HepG2 (cell line): ENCODE data around the gene LOXL3. TPM values are rescaled to one million over a fixed set of nuclear protein-coding genes. Genes with fewer than 3 reads are reported as not detected.
A peak's percentile ranks its signal among the peaks of the same experiment; 100 is the strongest.

Experiments used
- DMTF1 ChIP-seq: sonication (generic); formaldehyde crosslinking; IDR thresholded peaks from 2 replicates; pipeline ENCODE4 v1.4.0; 2020; ENCODE audit warnings: mild to moderate bottlenecking, missing genetic modification reagents
- EHMT2 ChIP-seq: fragments of 200-600 bp; sonication (generic); IDR thresholded peaks from 2 replicates; pipeline ENCODE4 v1.7.0; 2017; ENCODE audit warnings: antibody characterized with exemption, low read depth, low read length, borderline replicate concordance
- FLYWCH1 ChIP-seq: sonication (generic); formaldehyde crosslinking; IDR thresholded peaks from 2 replicates; pipeline ENCODE4 v1.8.1; 2023; ENCODE audit warnings: mild to moderate bottlenecking, missing genetic modification reagents
- HMG20B ChIP-seq: conservative IDR thresholded peaks from 2 replicates; pipeline ENCODE4 v1.6.1; 2016; ENCODE audit warnings: missing genetic modification reagents, missing compliant biosample characterization
- KLF12 ChIP-seq: sonication (generic); formaldehyde crosslinking; IDR thresholded peaks from 2 replicates; pipeline ENCODE4 v1.4.0; 2020; ENCODE audit warnings: missing genetic modification reagents, borderline replicate concordance
- RNF219 ChIP-seq: sonication (generic); formaldehyde crosslinking; IDR thresholded peaks from 2 replicates; pipeline ENCODE4 v1.5.0; 2020; ENCODE audit warnings: mild to moderate bottlenecking, missing genetic modification reagents
- SALL1 ChIP-seq: sonication (generic); formaldehyde crosslinking; IDR thresholded peaks from 2 replicates; pipeline ENCODE4 v1.8.0; 2022; ENCODE audit warnings: mild to moderate bottlenecking, missing genetic modification reagents
- SMAD9 ChIP-seq: sonication (generic); formaldehyde crosslinking; IDR thresholded peaks from 2 replicates; pipeline ENCODE4 v1.5.1; 2020; ENCODE audit warnings: mild to moderate bottlenecking, missing genetic modification reagents
- ZNF251 ChIP-seq: sonication (generic); formaldehyde crosslinking; IDR thresholded peaks from 2 replicates; pipeline ENCODE4 v1.9.0; 2021; ENCODE audit warnings: mild to moderate bottlenecking, missing genetic modification reagents
- ZNF275 ChIP-seq: sonication (generic); formaldehyde crosslinking; IDR thresholded peaks from 2 replicates; pipeline ENCODE4 v1.8.0; 2022; ENCODE audit warnings: missing genetic modification reagents, mild to moderate bottlenecking, inconsistent platforms, borderline replicate concordance
- ZNF335 ChIP-seq: sonication (generic); formaldehyde crosslinking; IDR thresholded peaks from 2 replicates; pipeline ENCODE4 v1.4.0; 2020; ENCODE audit warnings: missing genetic modification reagents
- ZNF552 ChIP-seq: sonication (generic); formaldehyde crosslinking; IDR thresholded peaks from 2 replicates; pipeline ENCODE4 v1.9.0; 2022; ENCODE audit warnings: missing genetic modification reagents, mild to moderate bottlenecking, borderline replicate concordance
- ZNF557 ChIP-seq: sonication (generic); formaldehyde crosslinking; IDR thresholded peaks from 2 replicates; pipeline ENCODE4 v1.4.0; 2020; ENCODE audit warnings: missing genetic modification reagents
- ZNF577 ChIP-seq: sonication (generic); formaldehyde crosslinking; IDR thresholded peaks from 2 replicates; pipeline ENCODE4 v1.4.0; 2020; ENCODE audit warnings: mild to moderate bottlenecking, low read depth, missing genetic modification reagents, borderline replicate concordance
- ZNF7 ChIP-seq: IDR thresholded peaks from 2 replicates; pipeline ENCODE4 v1.6.1; 2016; ENCODE audit warnings: missing biosample characterization, missing genetic modification reagents
- ZNF761 ChIP-seq: sonication (generic); formaldehyde crosslinking; conservative IDR thresholded peaks from 2 replicates; pipeline ENCODE4 v1.4.0; 2020; ENCODE audit warnings: mild to moderate bottlenecking, missing genetic modification reagents
- ZSCAN25 ChIP-seq: sonication (generic); formaldehyde crosslinking; IDR thresholded peaks from 2 replicates; pipeline ENCODE4 v1.8.0; 2022; ENCODE audit warnings: mild to moderate bottlenecking, missing genetic modification reagents
- ZSCAN31 ChIP-seq: sonication (generic); formaldehyde crosslinking; IDR thresholded peaks from 2 replicates; pipeline ENCODE4 v1.5.0; 2020; ENCODE audit warnings: low read depth, mild to moderate bottlenecking, missing genetic modification reagents
- polyA plus RNA-seq, 8 experiments: library from polyadenylated mRNA; depleted of rRNA in 3 of 8; stranded (reverse) in 7 of 8; unstranded in 1 of 8; fragments of >200 nt; fragmentation: Illumina TruSeq in 4 of 8; extraction: Trizol in 4 of 8; gene quantifications; 2 replicates each; pipeline versions ENCODE4 v1.2.1 to v1.2.3, GENCODE V29; 2011 to 2016; ENCODE audit warnings: low read depth in 4 of 8, missing spikeins in 1 of 8, mixed read lengths in 1 of 8; ENCODE audit not compliant: insufficient read depth in 1 of 8
- total RNA-seq, 5 experiments: library from RNA; depleted of rRNA; stranded (reverse); fragments of >200 nt; fragmentation: Illumina TruSeq; extraction: Trizol; gene quantifications; 2 replicates each; pipeline ENCODE4 v1.2.3, GENCODE V29; 2016; ENCODE audit warnings: low read depth in 1 of 5
- TF ChIP-seq, protein P1 (sequence below): sonication (generic); formaldehyde crosslinking; IDR thresholded peaks from 2 replicates; pipeline ENCODE4 v1.4.0; 2020; ENCODE audit warnings: missing genetic modification reagents
- TF ChIP-seq, protein P2 (sequence below): sonication (generic); formaldehyde crosslinking; IDR thresholded peaks from 2 replicates; pipeline ENCODE4 v1.5.0; 2020; ENCODE audit warnings: missing genetic modification reagents

Gene LOXL3
- total and polyA plus RNA-seq, 2 of the 13 experiments (the other 11 are each of a cell fraction or from before 2014, with no cell fraction given) = 0.55 to 6.5 TPM

- TF ChIP-seq KLF12 (CRISPR knock-in tag) (peak; percentile 96), SALL1 (CRISPR knock-in tag) (peak; percentile 76), ZNF761 (CRISPR knock-in tag) (peak; percentile 88; the same call in 1 of the 2 replicates), EHMT2 (no peak), HMG20B (no peak; the same call in none of the 2 replicates), DMTF1 (CRISPR knock-in tag) (no peak), ZNF275 (0 out of 2 replicates have a peak, but pooled peaks have one; percentile 21), RNF219 (CRISPR knock-in tag) (no peak), ZNF557 (CRISPR knock-in tag) (no peak), ZNF251 (no peak), ZNF552 (CRISPR knock-in tag) (peak; percentile 87; the same call in 1 of the 2 replicates), ZSCAN31 (CRISPR knock-in tag) (peak; percentile 48; the same call in 1 of the 2 replicates), ZNF335 (CRISPR knock-in tag) (peak; percentile 93), ZNF577 (CRISPR knock-in tag) (no peak), FLYWCH1 (CRISPR knock-in tag) (no peak), ZNF7 (CRISPR knock-in tag) (no peak), ZSCAN25 (CRISPR knock-in tag) (peak; percentile 73; the same call in 1 of the 2 replicates), SMAD9 (CRISPR knock-in tag) (peak; percentile 90; the same call in 1 of the 2 replicates)
- TF ChIP-seq, protein P1, sequence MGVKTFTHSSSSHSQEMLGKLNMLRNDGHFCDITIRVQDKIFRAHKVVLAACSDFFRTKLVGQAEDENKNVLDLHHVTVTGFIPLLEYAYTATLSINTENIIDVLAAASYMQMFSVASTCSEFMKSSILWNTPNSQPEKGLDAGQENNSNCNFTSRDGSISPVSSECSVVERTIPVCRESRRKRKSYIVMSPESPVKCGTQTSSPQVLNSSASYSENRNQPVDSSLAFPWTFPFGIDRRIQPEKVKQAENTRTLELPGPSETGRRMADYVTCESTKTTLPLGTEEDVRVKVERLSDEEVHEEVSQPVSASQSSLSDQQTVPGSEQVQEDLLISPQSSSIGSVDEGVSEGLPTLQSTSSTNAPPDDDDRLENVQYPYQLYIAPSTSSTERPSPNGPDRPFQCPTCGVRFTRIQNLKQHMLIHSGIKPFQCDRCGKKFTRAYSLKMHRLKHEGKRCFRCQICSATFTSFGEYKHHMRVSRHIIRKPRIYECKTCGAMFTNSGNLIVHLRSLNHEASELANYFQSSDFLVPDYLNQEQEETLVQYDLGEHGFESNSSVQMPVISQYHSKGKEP = no peak
- TF ChIP-seq, protein P2, sequence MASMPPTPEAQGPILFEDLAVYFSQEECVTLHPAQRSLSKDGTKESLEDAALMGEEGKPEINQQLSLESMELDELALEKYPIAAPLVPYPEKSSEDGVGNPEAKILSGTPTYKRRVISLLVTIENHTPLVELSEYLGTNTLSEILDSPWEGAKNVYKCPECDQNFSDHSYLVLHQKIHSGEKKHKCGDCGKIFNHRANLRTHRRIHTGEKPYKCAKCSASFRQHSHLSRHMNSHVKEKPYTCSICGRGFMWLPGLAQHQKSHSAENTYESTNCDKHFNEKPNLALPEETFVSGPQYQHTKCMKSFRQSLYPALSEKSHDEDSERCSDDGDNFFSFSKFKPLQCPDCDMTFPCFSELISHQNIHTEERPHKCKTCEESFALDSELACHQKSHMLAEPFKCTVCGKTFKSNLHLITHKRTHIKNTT = no peak
Measured at GRCh38 chr2:74482801-74483674, 70.7 kb downstream of the LOXL3 start, which contains the start of the genes CCDC142 and TTC31 (continued).
